Astrocyte (in vitro differentiated cells and primary cell): Measurements from ENCODE around the gene ERCC5. TPM values are rescaled to one million over a fixed set of nuclear protein-coding genes. Genes with fewer than 3 reads are reported as not detected.

ENCODE experiments used
- DNase-seq: peaks from one replicate; pipeline ENCODE4 v3.0.0-alpha.2; 2010; ENCODE audit warnings: low read depth
- FAIRE-seq: peaks from 2 replicates; lab custom pipeline; 2011; peaks lifted over from hg19 to GRCh38; lab: Jason Lieb, UNC
- H2AFZ ChIP-seq: 2 replicates; pipeline ENCODE4 v1.6.0; 2012; ENCODE audit warnings: low read depth, low read length, inconsistent platforms
- H3K27ac ChIP-seq: 2 replicates; pipeline ENCODE4 v1.5.1; 2011; ENCODE audit warnings: low read depth, low read length, inconsistent platforms
- H3K27me3 ChIP-seq: 2 replicates; pipeline ENCODE4 v1.6.0; 2011; ENCODE audit warnings: low read length, inconsistent platforms; ENCODE audit not compliant: insufficient read depth
- H3K36me3 ChIP-seq: 2 replicates; pipeline ENCODE4 v1.5.1; 2011; ENCODE audit warnings: low read length, inconsistent platforms; ENCODE audit not compliant: insufficient read depth
- H3K4me1 ChIP-seq: 2 replicates; pipeline ENCODE4 v1.5.1; 2011; ENCODE audit warnings: low read length, inconsistent platforms; ENCODE audit not compliant: insufficient read depth
- H3K4me2 ChIP-seq: 2 replicates; pipeline ENCODE4 v1.6.0; 2012; ENCODE audit warnings: low read length, inconsistent platforms
- H3K4me3 ChIP-seq: 2 replicates; pipeline ENCODE4 v1.5.1; 2011; ENCODE audit warnings: low read depth, mild to moderate bottlenecking, low read length, inconsistent platforms; ENCODE audit not compliant: insufficient read depth
- H3K79me2 ChIP-seq: 2 replicates; pipeline ENCODE4 v1.6.0; 2012; ENCODE audit warnings: mild to moderate bottlenecking, low read length, inconsistent platforms; ENCODE audit not compliant: insufficient read depth
- H3K9ac ChIP-seq: 2 replicates; pipeline ENCODE4 v1.6.0; 2012; ENCODE audit warnings: mild to moderate bottlenecking, low read length, inconsistent platforms
- H3K9me3 ChIP-seq: 2 replicates; pipeline ENCODE4 v1.5.1; 2012; ENCODE audit warnings: low read depth, mild to moderate bottlenecking, low read length, inconsistent platforms; ENCODE audit not compliant: insufficient read depth
- H4K20me1 ChIP-seq: 2 replicates; pipeline ENCODE4 v1.6.0; 2012; ENCODE audit warnings: low read length, inconsistent platforms; ENCODE audit not compliant: insufficient read depth
- H3K27ac Mint-ChIP-seq: one replicate; pipeline ENCODE4 v1.8.0; 2021; ENCODE audit warnings: mild to moderate bottlenecking, mixed read lengths; ENCODE audit not compliant: unreplicated experiment
- H3K27me3 Mint-ChIP-seq: one replicate; pipeline ENCODE4 v1.8.0; 2021; ENCODE audit warnings: low read depth, mixed read lengths; ENCODE audit not compliant: unreplicated experiment
- H3K36me3 Mint-ChIP-seq: one replicate; pipeline ENCODE4 v1.8.0; 2021; ENCODE audit warnings: low read depth, mixed read lengths; ENCODE audit not compliant: unreplicated experiment
- H3K4me1 Mint-ChIP-seq: one replicate; pipeline ENCODE4 v1.8.0; 2021; ENCODE audit warnings: low read depth, mixed read lengths; ENCODE audit not compliant: unreplicated experiment
- H3K4me3 Mint-ChIP-seq: one replicate; pipeline ENCODE4 v1.8.0; 2021; ENCODE audit warnings: mild to moderate bottlenecking, moderate library complexity, mixed read lengths; ENCODE audit not compliant: unreplicated experiment
- H3K9me3 Mint-ChIP-seq: one replicate; pipeline ENCODE4 v1.8.0; 2021; ENCODE audit warnings: mild to moderate bottlenecking, mixed read lengths; ENCODE audit not compliant: unreplicated experiment
- CTCF ChIP-seq: IDR thresholded peaks from 2 replicates; pipeline ENCODE4 v1.5.1; 2011; ENCODE audit warnings: low read depth, mild to moderate bottlenecking, inconsistent platforms, low read length, moderate library complexity; ENCODE audit not compliant: insufficient read depth
- EZH2 ChIP-seq: IDR thresholded peaks from 2 replicates; pipeline ENCODE4 v1.6.1; 2012; ENCODE audit warnings: mild to moderate bottlenecking, low read length, inconsistent platforms; ENCODE audit not compliant: insufficient read depth
- total RNA-seq: library from RNA; stranded (reverse); gene quantifications from 2 replicates; pipeline ENCODE4 v1.2.1, GENCODE V29; 2021

Gene ERCC5
- total RNA-seq, 1 donor from 2014 or later, result 42.9 TPM

DNA sequence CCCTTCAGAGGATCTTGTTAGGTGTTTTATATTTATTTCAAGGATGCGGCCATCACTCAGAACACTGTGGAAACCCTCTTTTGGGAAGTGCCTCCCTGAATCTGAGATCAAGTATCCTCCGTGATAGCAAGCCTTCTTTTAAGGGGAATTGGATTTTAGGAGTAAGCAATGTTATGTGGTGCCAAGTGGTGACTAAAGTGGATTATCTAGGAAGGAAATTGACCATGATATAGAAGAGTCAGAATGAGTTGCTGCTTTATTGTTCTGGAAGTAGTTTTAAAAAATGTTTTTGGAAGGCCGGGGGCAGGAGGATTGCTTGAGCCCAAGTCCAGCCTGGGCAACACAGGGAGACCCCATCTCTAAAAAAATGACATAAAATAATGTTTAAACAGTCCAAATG lies 6.7 kb downstream of the ERCC5 start:
- DNase-seq (no peak), FAIRE-seq (no peak)
- no peaks in the 10 kb centered on the region for H3K9me3 ChIP-seq
- no peak overlapping the region for H3K27ac ChIP-seq
- no peaks in the 10 kb centered on the region for H3K4me1 ChIP-seq
- no peak overlapping the region for H3K9ac ChIP-seq
- Mint-ChIP-seq H3K27me3 (no peaks in the 10 kb centered on the region), H3K4me1 (peaks cover 13% of the 10 kb centered on the region), H3K36me3 (peaks cover 3% of the 10 kb centered on the region), H3K9me3 (no peaks in the 10 kb centered on the region), H3K4me3 (no peak overlapping the region), H3K27ac (no peak overlapping the region)
- H4K20me1 ChIP-seq, result peaks cover 29% of the 10 kb centered on the region
- H3K4me3 ChIP-seq, result no peak overlapping the region
- TF ChIP-seq EZH2 (no peak), CTCF (no peak)
- H2AFZ ChIP-seq, result no peak overlapping the region
- no peak overlapping the region for H3K4me2 ChIP-seq
- no peaks in the 10 kb centered on the region for H3K27me3 ChIP-seq
- peaks cover 23% of the 10 kb centered on the region for H3K36me3 ChIP-seq
- H3K79me2 ChIP-seq, result peaks cover 35% of the 10 kb centered on the region

DNA sequence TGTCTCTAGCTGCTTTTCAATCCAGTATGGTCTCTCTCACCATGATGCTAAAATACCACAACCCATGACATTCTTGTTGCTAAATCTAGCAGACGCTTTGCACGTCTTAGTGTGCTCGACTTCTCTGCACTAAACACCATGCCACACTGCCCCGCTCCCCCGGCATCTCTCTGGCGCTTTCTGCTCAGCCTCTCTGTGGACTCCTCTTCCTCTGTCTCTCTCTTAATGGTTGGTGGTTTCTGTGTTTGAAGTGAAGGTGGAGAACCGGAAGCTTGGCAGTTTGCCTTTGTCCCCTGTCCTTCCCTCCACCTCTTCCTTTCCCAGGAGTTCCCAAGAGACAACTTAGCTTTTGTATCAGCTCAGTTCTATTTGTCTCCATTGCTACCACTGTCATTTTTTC lies 8.8 kb downstream of the ERCC5 start:
- no peaks in the 10 kb centered on the region for H3K27me3 ChIP-seq
- TF ChIP-seq EZH2 (no peak), CTCF (no peak)
- H2AFZ ChIP-seq, result no peak overlapping the region
- Mint-ChIP-seq H3K4me1 (peaks cover 4% of the 10 kb centered on the region), H3K9me3 (no peaks in the 10 kb centered on the region), H3K4me3 (no peak overlapping the region), H3K27ac (no peak overlapping the region), H3K27me3 (no peaks in the 10 kb centered on the region), H3K36me3 (peaks cover 3% of the 10 kb centered on the region)
- no peaks in the 10 kb centered on the region for H3K4me1 ChIP-seq
- FAIRE-seq (no peak), DNase-seq (no peak)
- no peak overlapping the region for H3K4me2 ChIP-seq
- no peaks in the 10 kb centered on the region for H3K9me3 ChIP-seq
- H3K36me3 ChIP-seq, result peaks cover 40% of the 10 kb centered on the region
- H3K79me2 ChIP-seq, result peaks cover 14% of the 10 kb centered on the region
- no peak overlapping the region for H3K27ac ChIP-seq
- no peak overlapping the region for H3K4me3 ChIP-seq
- H4K20me1 ChIP-seq, result peaks cover 14% of the 10 kb centered on the region
- H3K9ac ChIP-seq, result no peak overlapping the region

DNA sequence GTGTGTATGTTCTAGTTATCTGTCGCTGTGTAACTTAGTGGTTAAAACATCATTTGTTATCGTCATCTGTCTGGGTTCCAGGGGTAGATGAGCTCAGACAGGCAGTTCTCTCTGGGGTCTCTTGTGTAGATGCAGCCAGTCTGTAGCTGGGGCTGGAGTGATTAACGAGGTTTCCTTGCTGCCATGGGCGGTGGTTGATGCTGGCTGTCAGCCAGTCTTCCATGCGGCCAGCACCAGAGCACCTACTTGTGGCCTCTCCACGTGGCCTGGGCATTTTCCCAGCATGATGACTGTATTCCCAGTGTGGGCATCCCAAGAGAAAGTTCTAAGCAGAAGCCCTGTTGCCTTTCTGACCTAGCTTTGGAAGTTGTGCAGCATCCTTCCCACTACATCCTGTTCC lies 10.7 kb downstream of the ERCC5 start:
- Histone ChIP-seq H3K27ac (no peak overlapping the region), H3K4me1 (no peaks in the 10 kb centered on the region), H3K9ac (no peak overlapping the region), H3K4me2 (no peak overlapping the region), H3K27me3 (no peaks in the 10 kb centered on the region), H3K9me3 (no peaks in the 10 kb centered on the region), H3K36me3 (peaks cover 53% of the 10 kb centered on the region), H3K4me3 (no peak overlapping the region), H4K20me1 (peaks cover 7% of the 10 kb centered on the region), H3K79me2 (peaks cover 2% of the 10 kb centered on the region), H2AFZ (no peak overlapping the region)
- DNase-seq (peak; percentile 46), FAIRE-seq (no peak)
- Mint-ChIP-seq H3K36me3 (peaks cover 3% of the 10 kb centered on the region), H3K4me3 (no peak overlapping the region), H3K4me1 (peaks cover 2% of the 10 kb centered on the region), H3K9me3 (no peaks in the 10 kb centered on the region), H3K27ac (no peak overlapping the region), H3K27me3 (no peaks in the 10 kb centered on the region)
- TF ChIP-seq CTCF (no peak), EZH2 (no peak)
